Body of pancreas (tissue), 4 donors: Measurements from ENCODE around the gene TOR2A.

Experiments used
- POLR2A ChIP-seq, 3 donors: fragments of 450-650 bp; IDR thresholded peaks; one replicate each; pipeline ENCODE4 v1.6.1; 2016; ENCODE audit warnings: antibody characterized with exemption in 3 of 3, mild to moderate bottlenecking in 2 of 3
- TF ChIP-seq, protein P1 (sequence below), 7 experiments: fragments of 450-650 bp in 4 of 7; fragments of 200-600 bp in 3 of 7; sonication (generic) in 3 of 7; IDR thresholded peaks; one replicate each; pipeline ENCODE4 v1.5.1; 2016 to 2019; ENCODE audit warnings: antibody characterized with exemption in 7 of 7

DNA sequence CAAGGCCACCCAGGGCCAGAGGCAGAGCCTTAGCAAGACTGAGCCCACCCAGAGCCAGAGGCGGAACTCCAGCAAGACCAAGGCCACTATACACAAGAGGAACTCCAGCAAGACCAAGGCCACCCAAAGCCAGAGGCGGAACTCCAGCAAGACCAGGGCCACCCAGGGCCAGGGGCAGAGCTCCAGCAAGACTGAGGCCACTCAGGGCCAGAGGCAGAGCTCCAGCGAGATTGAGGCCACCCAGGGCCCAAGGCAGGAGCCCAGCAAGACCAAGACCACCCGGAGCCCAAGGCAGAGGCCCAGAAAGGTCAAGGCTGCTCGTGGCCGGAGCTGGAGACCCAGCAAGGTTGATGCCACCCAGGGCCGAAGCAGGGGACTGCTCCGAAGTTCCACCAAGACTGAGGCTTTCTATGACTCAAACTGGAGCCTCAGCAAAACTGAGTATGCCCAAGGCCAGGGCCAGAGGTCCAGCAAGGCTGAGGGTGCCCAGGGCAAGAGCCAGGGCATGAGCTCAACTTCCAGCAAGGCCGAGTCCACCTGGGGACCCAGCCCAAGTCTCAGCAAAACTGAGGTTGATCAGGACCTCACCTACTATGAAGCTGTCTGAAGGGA, 4.2 kb downstream of the TOR2A start:
- TF ChIP-seq, protein P1, sequence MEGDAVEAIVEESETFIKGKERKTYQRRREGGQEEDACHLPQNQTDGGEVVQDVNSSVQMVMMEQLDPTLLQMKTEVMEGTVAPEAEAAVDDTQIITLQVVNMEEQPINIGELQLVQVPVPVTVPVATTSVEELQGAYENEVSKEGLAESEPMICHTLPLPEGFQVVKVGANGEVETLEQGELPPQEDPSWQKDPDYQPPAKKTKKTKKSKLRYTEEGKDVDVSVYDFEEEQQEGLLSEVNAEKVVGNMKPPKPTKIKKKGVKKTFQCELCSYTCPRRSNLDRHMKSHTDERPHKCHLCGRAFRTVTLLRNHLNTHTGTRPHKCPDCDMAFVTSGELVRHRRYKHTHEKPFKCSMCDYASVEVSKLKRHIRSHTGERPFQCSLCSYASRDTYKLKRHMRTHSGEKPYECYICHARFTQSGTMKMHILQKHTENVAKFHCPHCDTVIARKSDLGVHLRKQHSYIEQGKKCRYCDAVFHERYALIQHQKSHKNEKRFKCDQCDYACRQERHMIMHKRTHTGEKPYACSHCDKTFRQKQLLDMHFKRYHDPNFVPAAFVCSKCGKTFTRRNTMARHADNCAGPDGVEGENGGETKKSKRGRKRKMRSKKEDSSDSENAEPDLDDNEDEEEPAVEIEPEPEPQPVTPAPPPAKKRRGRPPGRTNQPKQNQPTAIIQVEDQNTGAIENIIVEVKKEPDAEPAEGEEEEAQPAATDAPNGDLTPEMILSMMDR (IDR thresholded peaks at IDR 0.05), result no peak
- TF ChIP-seq POLR2A (IDR thresholded peaks at IDR 0.05), result no peak
